HTERT RPE-1 (cell line): ENCODE measurements around the gene HAVCR2.
"Not testable (repeated sequence)": the region's sequence is repeated elsewhere in the genome, so short reads cannot be mapped to it uniquely, and the experiment has no call there.

Experiments
- in situ Hi-C: fragments of 300-500 bp; cut with MboI; formaldehyde crosslinking; loops from 4 replicates; pipeline ENCODE4 v1.14.3; 2020; ENCODE audit warnings: low sequenced_read_pairs

Gene HAVCR2

DNA sequence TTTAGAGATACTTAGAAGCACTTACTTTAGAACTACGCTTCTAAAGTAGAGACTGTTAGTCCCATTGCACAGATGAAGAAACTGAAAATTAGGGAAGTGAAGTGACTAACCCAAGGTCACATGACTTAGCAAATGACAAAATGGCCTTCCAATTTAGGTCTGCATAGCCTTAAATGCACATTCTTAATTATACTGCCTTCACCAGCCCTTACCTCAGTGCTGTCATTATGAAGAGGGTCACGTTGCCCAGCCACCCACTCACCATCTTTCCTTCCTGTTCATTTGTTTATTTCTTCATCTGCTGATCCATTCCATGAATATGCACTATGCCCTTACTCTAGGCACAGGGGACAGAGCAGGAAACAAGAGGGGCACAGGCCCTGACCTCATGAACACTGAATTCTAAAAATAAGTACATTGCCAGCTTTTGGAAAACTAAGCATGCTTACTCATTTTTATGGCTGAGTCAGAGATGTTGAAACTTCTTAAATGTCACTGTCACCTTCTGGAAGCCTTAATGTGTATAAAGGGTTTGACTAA is 8.6 kb downstream of the HAVCR2 start:
- in situ Hi-C loops, result no loop called here

DNA sequence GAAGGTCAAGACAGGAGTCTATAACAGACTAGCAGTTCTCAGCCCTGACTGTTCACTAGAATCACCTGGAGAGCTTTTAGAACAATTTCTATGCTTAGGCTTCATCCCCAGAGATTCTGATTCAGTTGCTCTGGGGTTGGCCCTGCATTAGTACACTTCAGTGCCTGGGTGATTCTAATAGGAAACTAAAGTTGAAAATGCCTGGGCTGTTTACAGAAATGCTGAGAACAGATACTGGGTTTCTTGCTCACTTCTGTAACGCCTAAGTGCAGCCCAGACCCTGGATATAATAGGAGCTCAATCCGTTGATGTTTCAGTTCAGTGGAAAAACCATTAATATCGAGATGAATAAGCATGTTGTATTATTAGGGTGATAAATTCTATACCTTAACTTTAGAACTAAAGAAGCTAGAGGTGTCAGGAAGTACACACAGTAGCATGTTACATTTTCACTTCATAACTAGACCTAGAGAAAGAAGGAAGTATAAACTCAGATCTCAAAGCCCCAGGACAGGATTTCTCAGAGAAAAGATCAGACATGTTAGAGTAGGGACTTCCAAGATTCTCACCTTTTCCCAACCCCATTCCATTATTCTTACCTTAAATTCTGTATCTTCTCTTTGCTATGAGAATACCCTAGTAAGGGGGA is 20.4 kb downstream of the HAVCR2 start:
- in situ Hi-C loops, result no loop called here

DNA sequence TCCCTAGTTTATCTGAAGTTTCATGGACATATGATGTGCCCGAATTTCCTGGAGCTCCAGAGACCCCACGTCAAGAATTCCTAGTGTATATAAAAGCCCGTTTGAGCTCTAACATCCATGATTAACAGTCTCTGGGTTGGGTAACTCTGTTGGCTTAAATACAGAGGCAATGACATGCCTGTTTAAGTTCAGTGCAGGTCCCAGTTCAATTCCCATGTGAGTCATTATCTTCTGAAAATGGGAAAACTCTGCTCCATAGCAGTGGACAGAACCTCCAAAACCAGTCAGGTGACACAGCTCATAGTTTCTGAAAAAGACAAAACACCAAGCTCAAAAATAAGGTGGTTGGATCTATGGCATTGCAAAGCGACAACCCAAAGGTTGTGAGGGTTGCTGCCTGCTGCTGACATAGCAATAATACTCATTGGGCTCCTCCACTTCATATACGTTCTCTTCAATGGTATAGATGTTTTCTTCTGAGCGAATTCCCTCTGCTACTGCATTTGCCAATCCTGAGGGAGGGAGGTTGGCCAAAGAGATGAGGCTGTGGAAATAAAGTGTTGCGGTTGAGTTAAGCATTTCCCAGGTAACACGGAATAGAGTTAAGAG is 22.0 kb downstream of the HAVCR2 start:
- in situ Hi-C loops, result no loop called here

DNA sequence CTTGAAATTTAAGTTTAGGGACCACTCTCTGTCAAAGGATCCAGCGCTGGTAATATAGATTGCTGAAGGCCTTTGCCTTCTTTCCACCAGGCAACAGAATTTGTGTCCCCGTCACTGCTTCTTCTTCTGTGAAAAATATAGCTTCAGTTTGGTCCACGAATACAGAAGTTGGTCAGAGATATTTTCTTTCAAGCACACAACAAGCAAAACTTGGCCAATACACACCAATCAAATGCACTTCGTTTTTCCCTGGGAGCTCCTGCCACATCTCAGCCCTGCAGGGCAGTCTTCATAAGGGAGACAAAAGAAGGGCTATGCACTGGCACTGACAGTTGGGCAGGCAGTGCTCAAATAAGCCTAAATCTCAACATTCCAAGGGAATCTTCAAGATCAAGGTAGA is 22.9 kb downstream of the HAVCR2 start:
- in situ Hi-C loops, result no loop called here

DNA sequence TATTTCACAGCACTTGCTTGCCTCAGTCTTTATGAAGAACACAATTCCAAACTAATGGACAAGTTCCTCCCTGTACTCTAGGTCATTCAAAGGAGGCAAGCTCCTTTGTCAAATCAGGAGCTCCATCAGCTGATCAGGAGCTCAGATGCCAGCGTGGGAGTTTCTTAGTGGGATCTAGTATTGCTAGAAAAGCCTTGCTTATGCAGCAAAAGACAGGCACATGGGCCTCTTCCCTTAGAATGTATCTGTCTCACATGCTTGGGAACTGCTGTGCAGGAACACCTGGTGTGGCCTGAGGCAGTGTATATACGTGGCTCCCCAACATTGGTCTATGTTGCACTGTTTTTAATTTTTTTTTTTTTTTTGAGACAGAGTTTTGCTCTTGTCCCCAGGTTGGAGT is 28.6 kb downstream of the HAVCR2 start:
- in situ Hi-C loops, result no loop called here

DNA sequence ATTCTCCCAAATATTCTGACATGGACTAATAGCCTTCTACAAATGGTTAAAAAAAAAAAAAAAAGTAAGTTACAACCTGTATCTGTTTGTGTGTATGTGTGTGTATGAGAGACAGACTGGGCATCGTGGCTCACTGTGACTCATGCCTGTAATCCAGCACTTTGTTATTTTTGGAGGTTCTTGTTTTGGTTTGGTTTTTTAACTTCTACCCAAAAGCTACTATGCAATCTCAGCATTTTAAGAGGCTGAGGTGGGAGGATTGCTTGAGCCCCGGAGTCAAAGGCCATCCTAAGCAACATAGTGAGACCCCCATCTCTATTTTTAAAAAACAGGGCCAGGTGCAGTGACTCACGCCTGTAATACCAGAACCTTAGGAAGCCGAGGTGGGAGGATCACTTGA is 32.3 kb downstream of the HAVCR2 start:
- in situ Hi-C loops, result no loop called here

DNA sequence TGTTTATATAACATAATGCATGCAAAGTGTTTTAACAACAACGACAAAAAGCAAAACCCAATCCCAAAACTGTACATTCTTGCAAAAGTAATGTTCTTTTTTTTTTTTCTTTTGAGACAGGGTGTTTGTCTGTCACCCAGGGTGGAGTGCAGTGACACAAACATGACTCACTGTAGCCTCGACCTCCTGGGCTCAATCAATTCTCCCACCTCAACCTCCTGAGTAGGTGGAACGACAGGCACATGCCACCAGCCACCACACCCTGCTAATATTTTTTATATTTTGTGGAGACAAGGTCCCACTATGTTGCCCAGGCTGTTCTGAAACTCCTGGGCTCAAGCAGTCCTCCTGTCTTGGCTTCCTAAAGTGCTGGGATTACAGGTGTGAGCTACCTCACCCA is 36.3 kb downstream of the HAVCR2 start:
- in situ Hi-C loops, result no loop called here

DNA sequence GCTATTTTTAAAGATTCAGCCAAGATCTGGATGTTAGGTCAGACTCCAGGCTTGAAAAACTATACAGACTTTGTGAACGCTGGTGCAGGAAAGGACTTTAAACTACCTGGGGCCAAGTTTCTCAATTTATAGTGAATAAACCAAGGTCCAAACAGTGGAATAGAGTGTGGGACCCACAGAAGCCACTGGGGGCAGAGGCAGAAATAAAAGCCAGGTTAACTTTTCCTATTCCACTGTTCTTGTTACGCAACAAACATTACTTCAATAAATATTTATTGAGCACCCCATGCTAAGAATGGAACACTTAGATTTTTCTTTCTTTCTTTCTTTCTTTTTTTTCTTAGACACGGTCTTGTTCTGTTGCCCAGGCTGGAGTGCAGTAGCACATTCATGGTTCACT is 38.9 kb downstream of the HAVCR2 start:
- in situ Hi-C loops, result no loop called here

DNA sequence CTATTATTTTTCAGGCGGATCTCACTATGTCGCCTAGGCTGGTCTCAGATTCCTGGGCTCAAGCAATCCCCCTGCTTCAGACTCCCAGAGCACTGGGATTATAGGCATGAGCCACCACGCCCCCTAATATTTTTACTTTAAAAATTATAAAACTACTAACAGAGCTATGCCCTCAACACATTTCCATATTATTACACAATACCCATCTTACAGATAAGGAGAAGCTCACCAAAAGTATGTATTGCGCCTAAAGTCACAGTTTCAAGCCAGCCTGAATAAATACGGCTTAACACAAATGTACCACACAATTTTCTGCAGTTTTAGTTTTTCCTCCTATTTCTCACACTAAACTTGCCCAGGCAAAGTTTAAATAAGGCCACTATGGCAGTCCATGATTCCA is 40.1 kb downstream of the HAVCR2 start:
- in situ Hi-C loops, result no loop called here

DNA sequence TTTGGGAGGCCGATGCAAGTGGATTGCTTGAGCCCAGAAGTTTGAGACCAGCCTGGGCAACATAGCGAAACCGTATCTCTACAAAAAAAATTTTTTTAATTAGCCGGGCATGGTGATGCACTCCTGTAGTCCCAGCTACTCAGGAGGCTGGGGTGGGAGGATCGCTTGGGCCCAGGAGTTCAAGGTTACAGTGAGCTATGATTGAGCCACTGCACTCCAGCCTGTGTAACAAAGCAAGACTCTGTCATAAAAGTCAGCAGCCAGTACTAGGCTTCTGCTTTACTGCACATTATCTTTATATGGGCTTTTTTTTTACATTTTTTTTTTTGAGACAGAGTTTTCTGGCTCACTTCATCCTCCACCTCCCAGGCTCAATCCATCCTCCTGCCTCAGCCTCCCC is 40.5 kb downstream of the HAVCR2 start:
- in situ Hi-C loops, result no loop called here

DNA sequence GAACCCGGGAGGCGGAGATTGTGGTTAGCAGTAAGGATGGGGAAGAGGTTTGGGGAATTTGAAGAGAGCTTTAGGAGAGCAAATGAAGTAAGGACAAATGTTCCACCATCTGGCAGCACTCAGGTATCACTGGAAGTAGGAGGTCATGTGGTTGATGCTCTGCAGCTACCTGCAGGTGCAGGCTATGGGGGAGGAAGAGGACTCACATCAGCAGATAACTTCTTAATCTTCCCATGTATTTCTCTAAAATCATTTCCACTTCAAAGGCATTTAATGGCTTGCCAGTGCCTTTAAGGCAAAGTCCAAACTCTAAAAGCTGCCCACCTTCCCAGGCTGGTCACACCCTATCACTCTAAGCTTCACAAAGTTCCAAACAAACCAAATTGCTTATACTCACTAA is 41.8 kb downstream of the HAVCR2 start:
- in situ Hi-C loops, result no loop called here

DNA sequence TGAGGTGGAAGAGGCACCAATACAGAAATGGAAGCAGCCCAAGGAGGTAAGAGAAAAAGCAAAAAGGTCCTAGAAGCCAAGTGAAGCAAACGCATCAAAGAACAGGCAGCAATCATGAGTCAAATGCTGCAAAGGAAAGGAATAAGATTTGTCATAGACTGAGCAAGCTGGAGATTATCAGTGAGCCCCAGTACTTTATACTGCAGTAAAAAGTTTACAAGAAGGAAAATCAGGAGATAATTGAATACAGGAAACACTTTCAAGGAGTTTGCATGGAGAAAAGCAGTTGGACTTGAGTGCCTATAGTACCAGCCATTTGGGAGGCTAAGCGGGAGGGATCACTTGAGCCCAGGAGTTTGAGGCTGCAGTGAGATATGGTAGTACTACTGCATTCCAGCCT is 42.8 kb downstream of the HAVCR2 start:
- in situ Hi-C loops, result no loop called here

DNA sequence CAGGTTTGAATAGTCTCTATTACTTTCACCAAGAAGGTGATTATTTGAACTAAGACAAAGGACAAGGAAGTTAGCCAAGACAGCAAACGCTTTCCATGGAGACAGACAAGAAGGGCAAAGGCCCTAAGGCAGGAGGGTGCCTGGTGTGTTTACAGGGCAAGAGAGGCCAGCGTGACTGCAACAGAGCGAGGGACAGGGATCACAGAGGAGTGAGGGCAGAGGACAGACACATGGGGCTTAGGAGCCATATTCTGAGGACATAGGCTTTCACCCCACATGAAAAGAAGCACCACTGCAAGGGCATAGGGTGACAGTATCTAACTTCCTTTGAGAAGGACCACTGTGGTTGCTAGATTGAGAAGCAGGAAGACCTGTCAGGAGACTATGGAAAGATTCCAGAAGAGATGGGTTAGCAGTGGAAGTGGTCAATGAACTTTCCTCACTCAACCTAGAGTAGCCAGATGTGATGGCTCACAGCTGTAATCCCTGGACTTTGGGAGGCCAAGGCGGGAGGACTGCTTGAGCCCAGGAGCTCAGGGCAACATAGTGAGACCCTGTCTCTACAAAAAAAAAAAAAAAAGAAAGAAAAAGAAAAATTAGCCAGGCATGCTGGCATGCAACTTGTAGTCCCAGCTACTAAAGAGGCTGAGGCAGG is 44.9 kb downstream of the HAVCR2 start:
- in situ Hi-C loops, result no loop called here

DNA sequence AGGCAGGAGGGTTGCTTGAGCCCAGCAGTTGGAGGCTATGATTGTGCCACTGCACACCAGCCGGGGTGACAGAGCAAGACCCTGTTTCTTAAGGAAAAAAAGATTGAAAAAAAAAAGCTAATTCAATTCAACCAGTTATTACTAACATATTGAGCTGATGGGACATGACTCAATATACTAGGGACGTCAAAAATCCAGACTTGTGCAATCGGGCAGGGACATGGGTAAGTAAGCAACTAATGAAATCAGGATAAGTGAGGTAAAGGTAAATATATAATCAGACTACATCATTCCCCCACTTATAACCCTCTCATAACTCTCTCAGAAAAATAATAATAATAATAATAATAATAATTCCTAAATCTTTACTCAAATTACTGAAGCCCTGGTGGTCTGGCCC is 49.0 kb downstream of the HAVCR2 start:
- in situ Hi-C loops, result no loop called here

DNA sequence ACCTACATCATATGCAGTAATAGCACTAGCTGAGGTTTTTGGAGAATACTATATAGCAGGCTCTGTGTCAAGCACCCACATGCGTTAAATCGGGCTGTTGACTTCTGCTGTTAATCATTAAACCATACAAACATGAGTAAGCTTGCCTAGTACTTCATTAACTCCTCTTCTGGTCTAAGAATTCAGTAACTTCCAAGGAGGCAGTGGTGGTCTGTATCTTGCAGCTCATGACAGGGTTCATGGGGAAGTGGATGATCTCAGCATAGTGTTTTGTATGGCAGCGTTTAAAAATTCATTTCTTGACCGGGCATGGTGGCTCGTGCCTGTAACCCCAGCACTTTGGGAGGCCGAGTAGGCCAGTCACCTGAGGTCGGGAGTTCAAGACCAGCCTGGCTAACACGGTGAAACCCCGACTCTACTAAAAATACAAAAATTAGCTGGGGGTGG is 49.7 kb downstream of the HAVCR2 start, which contains the start of gene HAVCR1:
Gene HAVCR1, minus strand, starts transcription at position 24 of the 447 bp plus-strand sequence. CDS start 1,173 bp downstream, outside the sequence.
- in situ Hi-C loops, result no loop called here

DNA sequence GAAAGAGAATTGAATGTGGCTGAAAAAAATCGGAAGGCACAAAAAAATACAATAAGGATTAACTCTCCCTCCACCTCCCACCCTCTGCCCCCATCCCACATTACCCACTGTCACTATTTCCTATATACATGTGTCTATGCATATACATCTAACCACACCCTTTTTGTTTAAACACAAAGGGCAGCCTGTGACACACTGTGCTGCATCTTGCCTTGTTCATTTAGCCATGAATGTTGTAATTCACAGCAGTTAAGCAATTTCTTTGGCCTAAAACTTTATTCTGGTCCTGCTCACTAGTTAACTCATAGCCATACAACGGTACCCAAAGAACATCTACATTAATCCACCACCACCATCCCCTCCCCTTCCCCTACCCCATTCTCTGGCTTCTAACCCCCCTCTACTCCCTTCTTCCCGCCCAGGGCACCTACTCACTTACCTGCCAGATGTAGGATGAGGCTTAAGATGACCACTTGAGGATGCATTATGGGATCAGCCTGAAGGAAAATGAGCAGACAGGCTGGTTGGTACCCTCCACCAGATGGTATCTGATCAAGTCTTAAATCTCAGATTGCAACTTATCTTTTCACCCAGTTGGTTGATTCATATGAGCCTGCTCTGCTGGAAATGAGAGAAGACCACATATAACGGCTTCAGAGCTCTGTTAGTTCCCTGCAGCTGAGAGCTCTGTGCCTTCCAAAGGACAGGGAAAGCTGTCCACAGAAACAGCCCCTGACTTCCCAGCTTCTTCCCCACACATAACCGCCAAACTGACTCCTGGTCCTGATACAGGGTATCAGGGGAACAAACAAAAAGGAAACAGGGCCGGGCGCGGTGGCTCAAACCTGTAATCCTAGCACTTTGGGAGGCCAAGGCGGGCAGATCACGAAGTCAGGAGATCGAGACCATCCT is 51.1 kb downstream of the HAVCR2 start:
- in situ Hi-C loops, result no loop called here

DNA sequence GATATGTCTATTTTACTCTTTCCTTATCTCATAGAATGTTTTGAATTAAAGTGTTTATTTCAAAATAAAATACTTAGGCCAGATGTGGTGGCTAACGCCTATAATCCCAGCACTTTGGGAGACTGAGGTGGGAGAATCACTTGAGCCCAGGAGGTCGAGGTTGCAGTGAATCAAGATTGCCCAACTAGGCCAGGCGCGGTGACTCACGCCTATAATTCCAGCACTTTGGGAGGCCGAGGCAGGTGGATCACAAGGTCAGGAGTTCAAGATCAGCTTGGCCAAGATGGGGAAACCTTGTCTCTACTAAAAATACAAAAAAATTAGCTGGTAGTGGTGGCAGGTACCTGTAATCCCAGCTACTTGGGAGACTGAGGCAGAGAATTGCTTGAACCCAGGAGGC is 52.0 kb downstream of the HAVCR2 start:
- in situ Hi-C loops, result not testable (repeated sequence)

DNA sequence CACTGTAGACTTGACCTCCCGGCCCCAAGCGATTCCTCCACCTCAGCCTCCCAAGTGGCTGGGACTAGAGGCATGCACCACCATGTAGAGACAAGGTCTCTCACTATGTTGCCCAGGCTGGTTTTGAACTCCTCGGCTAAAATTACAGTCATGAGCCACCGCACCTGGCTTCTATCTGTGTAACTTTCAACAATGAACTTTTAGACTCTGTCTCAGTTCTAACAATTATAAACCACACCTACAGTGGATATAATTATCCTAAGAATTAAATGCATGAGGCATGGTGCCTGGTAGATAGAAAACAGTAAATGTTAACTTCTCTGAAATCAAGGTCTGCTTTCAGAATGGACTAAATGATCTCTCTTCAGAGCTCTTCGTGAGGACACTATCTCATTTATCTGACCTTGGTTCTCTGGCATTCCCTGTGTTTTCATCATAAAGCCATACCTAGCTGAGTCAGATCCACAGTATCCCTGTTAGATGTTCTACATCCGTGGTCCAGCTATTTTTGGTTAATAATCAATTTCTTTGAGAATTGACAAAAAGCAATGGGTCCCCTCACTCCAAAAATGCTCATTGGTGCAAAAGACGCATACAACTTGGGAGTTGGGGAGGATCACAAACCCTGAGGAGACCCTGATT is 57.1 kb downstream of the HAVCR2 start:
- in situ Hi-C loops, result no loop called here

DNA sequence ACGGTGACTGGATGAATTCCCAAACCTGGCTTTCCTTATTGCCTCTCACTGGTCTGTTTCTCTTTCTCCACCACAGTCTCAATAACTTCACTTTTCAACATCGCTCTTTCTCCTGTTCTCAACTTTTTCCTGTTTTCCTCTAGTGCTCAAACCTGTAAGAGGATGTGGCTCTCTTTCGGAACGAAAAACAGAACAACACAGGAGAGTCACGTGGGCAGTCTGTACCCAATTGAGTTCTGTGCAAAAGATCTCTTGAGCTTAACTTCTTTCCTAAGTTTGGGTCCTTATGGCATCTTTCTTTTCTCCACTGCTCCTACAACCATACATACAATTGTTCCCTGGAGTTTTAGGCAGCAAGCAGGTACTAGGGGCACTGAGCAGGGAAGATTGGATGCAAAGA is 58.8 kb downstream of the HAVCR2 start:
- in situ Hi-C loops, result no loop called here

DNA sequence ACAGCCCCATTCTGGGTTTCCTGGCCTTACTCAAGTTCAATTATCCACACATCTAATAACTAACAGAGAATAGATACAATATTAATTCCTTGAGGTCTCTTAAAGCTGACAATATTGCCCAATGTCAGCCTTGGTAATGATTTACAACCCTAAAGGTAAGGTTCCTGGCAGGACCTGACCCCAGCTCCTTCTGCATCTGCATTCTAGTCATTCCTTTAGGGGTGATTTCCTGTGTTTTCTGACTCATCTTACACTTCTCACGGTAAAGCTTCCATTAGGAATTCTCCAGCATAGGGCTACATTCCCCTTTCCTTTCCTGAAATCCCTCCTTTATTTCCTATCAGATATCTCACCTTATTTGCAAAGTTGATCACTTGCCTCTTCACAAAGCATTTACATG is 59.2 kb downstream of the HAVCR2 start:
- in situ Hi-C loops, result no loop called here

DNA sequence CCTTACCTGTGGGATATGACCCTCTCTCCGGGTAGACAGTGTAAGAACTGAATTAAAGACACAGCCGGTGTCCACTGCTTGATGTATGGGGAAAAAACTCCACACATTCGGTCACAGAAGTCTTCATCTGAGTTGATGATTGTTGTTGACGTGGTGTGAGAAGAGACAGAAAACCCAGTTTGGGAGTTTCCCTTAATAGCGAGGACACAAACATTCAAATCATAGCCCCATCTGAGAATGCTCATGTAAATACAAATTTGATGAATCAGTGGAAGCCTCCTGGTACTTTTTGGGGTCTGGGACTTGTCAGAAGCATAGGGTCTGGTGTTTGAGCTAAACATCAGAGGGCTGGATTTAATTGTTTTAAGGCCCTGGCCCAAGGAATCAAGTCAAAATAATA is 60.9 kb downstream of the HAVCR2 start:
- in situ Hi-C loops, result no loop called here
